SU-DHL-6 (cell line): ENCODE data around the gene KIFC3.

Source experiments
- H2AFZ ChIP-seq: fragments of 200-600 bp; sonication (generic); 2 replicates; pipeline ENCODE4 v1.6.1; 2014; ENCODE audit warnings: low read depth, mild to moderate bottlenecking, moderate library complexity, mixed read lengths, antibody characterized with exemption, low read length; ENCODE audit not compliant: severe bottlenecking
- H3F3A ChIP-seq: fragments of 200-600 bp; shearing (Covaris generic); 2 replicates; pipeline ENCODE4 v1.6.0; 2016; ENCODE audit warnings: antibody characterized with exemption, mild to moderate bottlenecking; ENCODE audit not compliant: insufficient read depth
- H3K27ac ChIP-seq: fragments of 200-600 bp; sonication (generic); 2 replicates; pipeline ENCODE4 v1.5.1; 2016; ENCODE audit warnings: low read depth, mild to moderate bottlenecking, low read length, moderate library complexity, mixed read lengths
- H3K27me3 ChIP-seq: fragments of 200-600 bp; sonication (generic), shearing (Covaris generic); 2 replicates; pipeline ENCODE4 v1.6.0; 2014; ENCODE audit warnings: mild to moderate bottlenecking, low read length
- H3K36me3 ChIP-seq: fragments of 200-600 bp; sonication (generic); 2 replicates; pipeline ENCODE4 v1.6.1; 2014; ENCODE audit warnings: mild to moderate bottlenecking, low read length, mixed read lengths
- H3K4me2 ChIP-seq: fragments of 300-600, 200-600 bp; shearing (Covaris generic), sonication (generic); 2 replicates; pipeline ENCODE4 v1.6.0; 2014; ENCODE audit warnings: low read length, low read depth, mild to moderate bottlenecking; ENCODE audit not compliant: poor library complexity, severe bottlenecking
- H3K4me3 ChIP-seq: fragments of 200-600 bp; sonication (generic); 2 replicates; pipeline ENCODE4 v1.5.1; 2014; ENCODE audit warnings: antibody characterized with exemption, low read length, mild to moderate bottlenecking, mixed read lengths; ENCODE audit not compliant: insufficient read depth, poor library complexity, severe bottlenecking
- H3K79me2 ChIP-seq: fragments of 200-600 bp; sonication (generic); 2 replicates; pipeline ENCODE4 v1.6.1; 2014; ENCODE audit warnings: mild to moderate bottlenecking, low read length, moderate library complexity; ENCODE audit not compliant: insufficient read depth
- H3K9ac ChIP-seq: fragments of 200-600 bp; sonication (generic); 2 replicates; pipeline ENCODE4 v1.7.0; 2014; ENCODE audit warnings: mild to moderate bottlenecking, low read length
- H3K9me2 ChIP-seq: fragments of 200-600 bp; sonication (generic); replicated peaks from 2 replicates; pipeline ENCODE4 v1.6.1; 2014; ENCODE audit warnings: low read length; ENCODE audit not compliant: insufficient read depth
- H3K9me3 ChIP-seq: fragments of 200-600 bp; sonication (generic); 2 replicates; pipeline ENCODE4 v1.6.1; 2014; ENCODE audit warnings: low read length, mixed read lengths; ENCODE audit not compliant: insufficient read depth
- H4K20me1 ChIP-seq: fragments of 200-600 bp; sonication (generic); 2 replicates; pipeline ENCODE4 v1.6.1; 2014; ENCODE audit warnings: low read depth, mild to moderate bottlenecking, antibody characterized with exemption, low read length, moderate library complexity, mixed read lengths
- EZH2phosphoT487 ChIP-seq: fragments of 200-600 bp; sonication (generic), shearing (Covaris generic); conservative IDR thresholded peaks from 2 replicates; pipeline ENCODE4 v1.6.1; 2018; ENCODE audit warnings: mild to moderate bottlenecking, antibody characterized with exemption, low read length, moderate library complexity, mixed read lengths
- TF ChIP-seq, protein P1 (sequence below): fragments of 200-600 bp; sonication (generic); IDR thresholded peaks from one replicate; pipeline ENCODE4 v1.5.1; 2017; ENCODE audit warnings: antibody characterized with exemption, mild to moderate bottlenecking, low read length, moderate library complexity; ENCODE audit not compliant: insufficient read depth, poor library complexity, severe bottlenecking

The KIFC3 gene

DNA sequence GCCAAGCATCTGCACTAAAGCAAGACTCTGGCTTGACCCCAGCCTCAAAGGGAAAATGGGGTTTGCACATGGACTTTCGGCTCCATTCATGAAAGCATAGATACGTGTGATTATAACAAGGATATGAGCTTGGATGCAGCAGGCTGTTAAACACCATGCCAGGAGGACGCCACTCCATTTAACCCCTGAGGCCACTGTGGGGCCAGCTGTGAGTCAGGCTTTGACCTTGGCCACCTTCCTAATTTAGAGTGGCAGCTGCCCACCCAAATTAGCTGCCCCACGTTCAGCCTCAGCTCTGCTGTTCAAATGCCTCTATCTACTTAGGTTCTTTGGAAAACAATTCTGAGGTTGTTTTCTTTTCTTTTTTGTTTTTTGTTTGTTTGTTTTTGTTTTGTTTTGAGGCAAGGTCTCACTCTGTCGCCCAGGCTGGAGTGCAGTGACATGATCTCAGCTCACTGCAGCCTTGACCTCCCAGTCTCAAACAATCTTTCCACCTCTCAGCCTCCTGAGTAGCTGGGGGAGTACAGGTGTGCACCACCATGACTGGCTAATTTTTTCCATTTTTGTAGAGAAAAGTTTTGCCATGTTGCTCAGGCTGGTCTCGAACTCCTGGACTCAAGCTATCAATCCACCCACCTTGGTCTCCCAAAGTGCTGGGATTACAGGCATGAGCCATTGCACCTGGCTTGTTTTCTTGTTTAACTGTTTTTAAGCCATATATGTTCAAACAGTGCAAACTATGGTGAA, 23.2 kb upstream of the KIFC3 start:
- Histone ChIP-seq H4K20me1 (no peaks in the 10 kb centered on the region), H3K27ac (no peak overlapping the region), H3K4me2 (no peak overlapping the region), H3K79me2 (no peaks in the 10 kb centered on the region), H3K9me2 (no peaks in the 10 kb centered on the region), H3K9ac (no peak overlapping the region), H3K4me3 (no peak overlapping the region), H3F3A (no peaks in the 10 kb centered on the region), H2AFZ (no peak overlapping the region), H3K9me3 (no peaks in the 10 kb centered on the region), H3K36me3 (no peaks in the 10 kb centered on the region), H3K27me3 (no peaks in the 10 kb centered on the region)
- TF ChIP-seq, protein P1, sequence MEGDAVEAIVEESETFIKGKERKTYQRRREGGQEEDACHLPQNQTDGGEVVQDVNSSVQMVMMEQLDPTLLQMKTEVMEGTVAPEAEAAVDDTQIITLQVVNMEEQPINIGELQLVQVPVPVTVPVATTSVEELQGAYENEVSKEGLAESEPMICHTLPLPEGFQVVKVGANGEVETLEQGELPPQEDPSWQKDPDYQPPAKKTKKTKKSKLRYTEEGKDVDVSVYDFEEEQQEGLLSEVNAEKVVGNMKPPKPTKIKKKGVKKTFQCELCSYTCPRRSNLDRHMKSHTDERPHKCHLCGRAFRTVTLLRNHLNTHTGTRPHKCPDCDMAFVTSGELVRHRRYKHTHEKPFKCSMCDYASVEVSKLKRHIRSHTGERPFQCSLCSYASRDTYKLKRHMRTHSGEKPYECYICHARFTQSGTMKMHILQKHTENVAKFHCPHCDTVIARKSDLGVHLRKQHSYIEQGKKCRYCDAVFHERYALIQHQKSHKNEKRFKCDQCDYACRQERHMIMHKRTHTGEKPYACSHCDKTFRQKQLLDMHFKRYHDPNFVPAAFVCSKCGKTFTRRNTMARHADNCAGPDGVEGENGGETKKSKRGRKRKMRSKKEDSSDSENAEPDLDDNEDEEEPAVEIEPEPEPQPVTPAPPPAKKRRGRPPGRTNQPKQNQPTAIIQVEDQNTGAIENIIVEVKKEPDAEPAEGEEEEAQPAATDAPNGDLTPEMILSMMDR = no peak
- no peak for TF ChIP-seq EZH2phosphoT487

- no peak overlapping the region for H3K4me3 ChIP-seq
- no peaks in the 10 kb centered on the region for H3K36me3 ChIP-seq
- no peak overlapping the region for H2AFZ ChIP-seq
- H3K9me3 ChIP-seq = no peaks in the 10 kb centered on the region
- TF ChIP-seq EZH2phosphoT487 = no peak
- TF ChIP-seq, protein P1 = no peak
- H3F3A ChIP-seq = no peaks in the 10 kb centered on the region
- no peaks in the 10 kb centered on the region for H3K9me2 ChIP-seq
- no peaks in the 10 kb centered on the region for H3K27me3 ChIP-seq
- H3K79me2 ChIP-seq = no peaks in the 10 kb centered on the region
- H3K27ac ChIP-seq = no peak overlapping the region
- H3K4me2 ChIP-seq = no peak overlapping the region
- no peak overlapping the region for H3K9ac ChIP-seq
- no peaks in the 10 kb centered on the region for H4K20me1 ChIP-seq
These were observed 22.6 kb upstream of the KIFC3 start for GRCh38 chr16:57824888-57825287.

DNA sequence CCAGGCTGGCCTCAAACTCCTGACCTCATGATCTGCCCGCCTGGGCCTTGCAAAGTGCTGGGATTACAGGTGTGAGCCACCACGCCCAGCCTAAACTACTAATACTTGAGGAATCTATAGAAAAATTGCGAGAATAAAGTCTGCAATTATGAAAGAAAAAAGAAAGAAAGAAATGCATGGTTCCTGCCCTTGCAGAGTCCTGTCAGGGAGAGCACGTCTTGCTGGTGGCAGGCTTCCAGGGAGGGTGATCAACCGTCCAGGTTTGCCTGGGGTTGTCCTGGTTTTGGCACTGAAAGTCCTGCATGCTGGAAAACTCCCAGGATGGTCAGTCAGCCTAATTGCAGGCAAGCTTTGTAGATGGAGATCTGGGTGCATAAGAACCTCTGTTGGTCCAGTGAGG, 21.5 kb upstream of the KIFC3 start:
- H3K36me3 ChIP-seq = no peaks in the 10 kb centered on the region
- H3F3A ChIP-seq = no peaks in the 10 kb centered on the region
- H2AFZ ChIP-seq = no peak overlapping the region
- no peaks in the 10 kb centered on the region for H4K20me1 ChIP-seq
- no peaks in the 10 kb centered on the region for H3K9me2 ChIP-seq
- no peaks in the 10 kb centered on the region for H3K9me3 ChIP-seq
- no peak for TF ChIP-seq EZH2phosphoT487
- TF ChIP-seq, protein P1 = no peak
- H3K4me3 ChIP-seq = no peak overlapping the region
- H3K79me2 ChIP-seq = no peaks in the 10 kb centered on the region
- no peak overlapping the region for H3K9ac ChIP-seq
- no peak overlapping the region for H3K4me2 ChIP-seq
- H3K27me3 ChIP-seq = no peaks in the 10 kb centered on the region
- no peak overlapping the region for H3K27ac ChIP-seq
